Spleen (tissue), 11 donors: ENCODE measurements around the gene KIR2DL1. TPM values are rescaled to one million over a fixed set of nuclear protein-coding genes. Genes with fewer than 3 reads are reported as not detected.
"Not testable (repeated sequence)": the region's sequence is repeated elsewhere in the genome, so short reads cannot be mapped to it uniquely, and the experiment has no call there.

Experiments used
- DNase-seq: peaks from one replicate; pipeline ENCODE4 v3.0.0-alpha.2; 2020
- H3K27ac ChIP-seq, 8 donors: fragments of 200-600 bp; sonication (generic) in 7 of 8; 1 replicate in 4 of 8; 2 replicates in 4 of 8; pipeline versions ENCODE4 v1.5.0 to v1.8.0; 2016 to 2021; ENCODE audit warnings: inconsistent platforms in 4 of 8, mild to moderate bottlenecking in 4 of 8, moderate library complexity in 1 of 8
- H3K27me3 ChIP-seq, 7 donors: fragments of 200-600 bp; sonication (generic) in 6 of 7; replicated peaks in 1 of 7; 1 replicate in 4 of 7; 2 replicates in 3 of 7; pipeline versions ENCODE4 v1.5.0 to v1.8.0; 2016 to 2021; ENCODE audit warnings: inconsistent platforms in 3 of 7, mild to moderate bottlenecking in 1 of 7
- H3K36me3 ChIP-seq, 6 donors: fragments of 200-600 bp; sonication (generic) in 5 of 6; 1 replicate in 4 of 6; 2 replicates in 2 of 6; pipeline versions ENCODE4 v1.5.0 to v1.8.0; 2016 to 2021; ENCODE audit warnings: inconsistent platforms in 2 of 6
- H3K4me1 ChIP-seq, 6 donors: fragments of 200-600 bp; sonication (generic) in 5 of 6; 1 replicate in 3 of 6; 2 replicates in 3 of 6; pipeline versions ENCODE4 v1.5.0 to v1.8.0; 2016 to 2021; ENCODE audit warnings: inconsistent platforms in 3 of 6
- H3K4me3 ChIP-seq, 8 donors: fragments of 200-600 bp; sonication (generic) in 7 of 8; 1 replicate in 4 of 8; 2 replicates in 4 of 8; pipeline versions ENCODE4 v1.5.0 to v1.8.0; 2016 to 2021; ENCODE audit warnings: inconsistent platforms in 4 of 8, mild to moderate bottlenecking in 4 of 8, moderate library complexity in 2 of 8
- H3K9me3 ChIP-seq, 8 donors: fragments of 200-600 bp; sonication (generic) in 7 of 8; 1 replicate in 4 of 8; 2 replicates in 4 of 8; pipeline versions ENCODE4 v1.5.0 to v1.8.0; 2016 to 2021; ENCODE audit warnings: inconsistent platforms in 4 of 8
- POLR2A ChIP-seq, 3 donors: fragments of 450-650 bp; IDR thresholded peaks; one replicate each; pipeline ENCODE4 v1.5.1; 2017; ENCODE audit warnings: antibody characterized with exemption in 3 of 3, mild to moderate bottlenecking in 1 of 3
- POLR2AphosphoS5 ChIP-seq, 3 donors: sonication (generic); formaldehyde crosslinking; IDR thresholded peaks; one replicate each; pipeline ENCODE4 v1.5.1; 2017; ENCODE audit warnings: antibody characterized with exemption in 3 of 3
- WGBS, 5 donors: extraction: QIAGEN DNeasy Blood & Tissue Kit in 3 of 5; methylation state at CpG; one replicate each; pipeline versions ENCODE4 v1.1.5 to v1.1.7; 2013 to 2018; 5-methylcytosine and 5-hydroxymethylcytosine counted together
- intact Hi-C: fragments of 100-400 bp; cut with DNase I; formaldehyde crosslinking; loops from one replicate; pipeline ENCODE4 v1.15.0; 2023; ENCODE audit warnings: low total_unique reads
- polyA plus RNA-seq, 3 donors: library from polyadenylated mRNA; stranded (reverse); fragments of 200-250 nt; gene quantifications; one replicate each; pipeline ENCODE4 v1.2.1, GENCODE V29; 2013
- total RNA-seq, 7 donors: library from RNA; depleted of rRNA in 3 of 7; stranded (reverse); fragments of >200 nt in 3 of 7; fragmentation: NEBNext Ultra II Directional in 4 of 7; extraction: Animal tissue kit (Norgen Biotek cat#: 25700) in 4 of 7; gene quantifications; one replicate each; pipeline versions ENCODE4 v1.1.0 to v1.2.1, GENCODE V29; 2016 to 2021
- TF ChIP-seq, protein P1 (sequence below), 11 experiments: fragments of 200-600 bp in 7 of 11; fragments of 450-650 bp in 4 of 11; sonication (generic) in 4 of 11; IDR thresholded peaks in 8 of 11; conservative IDR thresholded peaks in 3 of 11; 1 replicate in 7 of 11; 2 replicates in 4 of 11; pipeline versions ENCODE4 v1.4.0 to v1.8.0; 2016 to 2021; ENCODE audit warnings: antibody characterized with exemption in 11 of 11, inconsistent platforms in 4 of 11, mild to moderate bottlenecking in 1 of 11
- donor health status: healthy with polysubstance abuse.
- donor health status: DM: no; HTN: no; CAD: no; lungs with moderate emphysema.
- donor health status: DM: no; HTN: no; CAD: no.
- donor health status: Bipolar disorder and iron deficiency.
- donor health status: healthy.
- donor health status: DM: no; HTN: no; CAD: no.
- donor health status: DM: yes; HTN: yes; CAD: no.

KIR2DL1 gene
- total and polyA plus RNA-seq, 10 donors: 0.13 to 6.6 (median 0.82) TPM; not detected in 1

DNA sequence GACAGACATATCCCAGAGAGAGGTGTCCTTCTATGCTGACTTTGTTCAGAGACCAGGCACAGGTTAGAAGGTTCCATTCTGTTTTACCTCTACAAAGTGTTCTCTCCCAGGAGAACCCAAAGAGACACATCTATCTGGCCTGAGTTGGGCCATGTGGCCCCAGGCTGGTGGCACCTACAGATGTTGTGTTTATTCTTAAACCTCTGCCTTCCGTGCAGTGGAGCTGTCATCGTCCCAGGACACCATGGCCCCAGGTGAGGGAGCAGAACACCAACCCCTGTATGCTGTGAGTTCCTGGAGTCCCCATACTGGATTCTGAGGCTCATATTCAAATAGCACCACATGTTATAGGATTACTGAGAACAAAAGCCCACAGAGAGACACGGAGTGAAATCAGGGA, 41.4 kb upstream of the KIR2DL1 start:
- no peak for DNase-seq
- Histone ChIP-seq H3K9me3 (peaks cover 0 to 7% (median 0%) of the 10 kb centered on the region in 8 donors), H3K27ac (no peak overlapping the region), H3K27me3 (peaks cover 0 to 44% (median 0%) of the 10 kb centered on the region in 7 donors), H3K4me3 (no peak overlapping the region), H3K4me1 (no peaks in the 10 kb centered on the region), H3K36me3 (no peaks in the 10 kb centered on the region)
- TF ChIP-seq POLR2AphosphoS5 (IDR thresholded peaks at IDR 0.05) (no peak), POLR2A (IDR thresholded peaks at IDR 0.05) (no peak)
- TF ChIP-seq, protein P1, sequence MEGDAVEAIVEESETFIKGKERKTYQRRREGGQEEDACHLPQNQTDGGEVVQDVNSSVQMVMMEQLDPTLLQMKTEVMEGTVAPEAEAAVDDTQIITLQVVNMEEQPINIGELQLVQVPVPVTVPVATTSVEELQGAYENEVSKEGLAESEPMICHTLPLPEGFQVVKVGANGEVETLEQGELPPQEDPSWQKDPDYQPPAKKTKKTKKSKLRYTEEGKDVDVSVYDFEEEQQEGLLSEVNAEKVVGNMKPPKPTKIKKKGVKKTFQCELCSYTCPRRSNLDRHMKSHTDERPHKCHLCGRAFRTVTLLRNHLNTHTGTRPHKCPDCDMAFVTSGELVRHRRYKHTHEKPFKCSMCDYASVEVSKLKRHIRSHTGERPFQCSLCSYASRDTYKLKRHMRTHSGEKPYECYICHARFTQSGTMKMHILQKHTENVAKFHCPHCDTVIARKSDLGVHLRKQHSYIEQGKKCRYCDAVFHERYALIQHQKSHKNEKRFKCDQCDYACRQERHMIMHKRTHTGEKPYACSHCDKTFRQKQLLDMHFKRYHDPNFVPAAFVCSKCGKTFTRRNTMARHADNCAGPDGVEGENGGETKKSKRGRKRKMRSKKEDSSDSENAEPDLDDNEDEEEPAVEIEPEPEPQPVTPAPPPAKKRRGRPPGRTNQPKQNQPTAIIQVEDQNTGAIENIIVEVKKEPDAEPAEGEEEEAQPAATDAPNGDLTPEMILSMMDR (IDR thresholded peaks at IDR 0.05 in 8 of 11, conservative IDR thresholded peaks at IDR 0.05 in 3 of 11): no peak
- intact Hi-C loops: no loop called here
- WGBS, 5 donors: 39 to 62% (median 58%) methylated on average over 3 of the region's 3 CpGs

DNA sequence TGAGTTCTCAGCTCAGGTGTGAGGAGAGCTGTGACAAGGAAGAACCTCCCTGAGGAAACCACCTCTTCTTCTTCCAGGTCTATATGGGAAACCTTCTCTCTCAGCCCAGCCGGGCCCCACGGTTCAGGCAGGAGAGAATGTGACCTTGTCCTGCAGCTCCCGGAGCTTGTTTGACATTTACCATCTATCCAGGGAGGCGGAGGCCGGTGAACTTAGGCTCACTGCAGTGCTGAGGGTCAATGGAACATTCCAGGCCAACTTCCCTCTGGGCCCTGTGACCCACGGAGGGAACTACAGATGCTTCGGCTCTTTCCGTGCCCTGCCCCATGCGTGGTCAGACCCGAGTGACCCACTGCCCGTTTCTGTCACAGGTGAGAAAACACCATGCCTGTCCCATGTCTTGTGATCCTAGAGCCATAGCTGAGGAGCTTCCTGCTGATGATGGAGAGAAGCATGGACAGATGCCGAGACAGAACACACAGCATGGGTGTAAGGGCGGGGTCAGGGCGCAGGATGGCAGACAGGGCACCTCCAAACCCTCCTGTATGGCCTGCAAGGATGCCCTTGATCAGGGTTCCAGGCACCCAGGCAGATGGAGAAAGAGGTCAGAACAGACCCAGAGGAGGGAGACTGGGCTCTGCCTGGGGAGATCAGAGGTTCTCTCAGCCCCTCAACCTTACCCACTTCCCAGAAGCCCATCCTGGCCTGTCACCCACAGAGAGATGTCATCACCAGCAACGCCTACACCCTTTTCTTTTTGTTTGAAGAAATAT, 40.0 kb upstream of the KIR2DL1 start:
- Histone ChIP-seq H3K36me3 (no peaks in the 10 kb centered on the region), H3K27me3 (peaks cover 0 to 44% (median 0%) of the 10 kb centered on the region in 7 donors), H3K27ac (no peak overlapping the region), H3K4me1 (no peaks in the 10 kb centered on the region), H3K4me3 (no peak overlapping the region), H3K9me3 (peaks cover 0 to 14% (median 0%) of the 10 kb centered on the region in 8 donors)
- TF ChIP-seq POLR2AphosphoS5 (IDR thresholded peaks at IDR 0.05): no peak
- no peak for TF ChIP-seq POLR2A (IDR thresholded peaks at IDR 0.05)
- TF ChIP-seq, protein P1 (IDR thresholded peaks at IDR 0.05 in 8 of 11, conservative IDR thresholded peaks at IDR 0.05 in 3 of 11): no peak
- intact Hi-C loops: no loop called here
- DNase-seq: no peak
- 64 to 74% (median 70%) methylated on average over 14 to 15 of the region's 15 CpGs for WGBS, 5 donors

- no peak overlapping the region for H3K4me3 ChIP-seq
- no peak overlapping the region for H3K27ac ChIP-seq
- H3K36me3 ChIP-seq: no peaks in the 10 kb centered on the region
- 51 to 69% (median 61%) methylated on average over 8 of the region's 8 CpGs for WGBS, 5 donors
- no peak for DNase-seq
- intact Hi-C loops: no loop called here
- H3K27me3 ChIP-seq: peaks cover 0 to 44% (median 0%) of the 10 kb centered on the region in 7 donors
- no peaks in the 10 kb centered on the region for H3K4me1 ChIP-seq
- no peak for TF ChIP-seq POLR2A (IDR thresholded peaks at IDR 0.05)
- TF ChIP-seq POLR2AphosphoS5 (IDR thresholded peaks at IDR 0.05): no peak
- TF ChIP-seq, protein P1 (IDR thresholded peaks at IDR 0.05 in 8 of 11, conservative IDR thresholded peaks at IDR 0.05 in 3 of 11): no peak
- peaks cover 0 to 14% (median 0%) of the 10 kb centered on the region in 8 donors for H3K9me3 ChIP-seq
Measured at GRCh38 chr19:54731191-54731590, 38.4 kb upstream of the KIR2DL1 start.

GRCh38 chr19:54738306-54738705, 31.3 kb upstream of the KIR2DL1 start, which contains the start of gene KIR2DL3:
Gene KIR2DL3, plus strand, starts transcription at chr19:54738513. Its CDS starts 33 bp downstream, at chr19:54738546.
- WGBS, 5 donors: 92 to 94% (median 93%) methylated on average over 14 to 16 of the region's 16 CpGs
- intact Hi-C loops: loop anchor here (2.0 kb wide), 1 partner anchor 110 kb away; no protein-coding TSS in a partner anchor
- H3K36me3 ChIP-seq, H3K9me3 ChIP-seq, DNase-seq, H3K4me1 ChIP-seq, H3K4me3 ChIP-seq, H3K27ac ChIP-seq, H3K27me3 ChIP-seq: not testable (repeated sequence)
- TF ChIP-seq POLR2AphosphoS5 (IDR thresholded peaks at IDR 0.05): peak in 1 of 3 donors; percentile 23
